Activated T-cell treated with anti-CD3 and anti-CD28 coated beads, Interleukin-2, amount 50 U/mL, for 24 hours (primary cell): ENCODE data around the gene ANAPC2.

ENCODE experiments used
- DNase-seq: peaks from one replicate; pipeline ENCODE4 v3.0.0-alpha.2; 2020
- H3K27ac Mint-ChIP-seq: 2 replicates; pipeline ENCODE4 v1.8.0; 2020; ENCODE audit warnings: mild to moderate bottlenecking, mixed read lengths
- H3K27me3 Mint-ChIP-seq: 2 replicates; pipeline ENCODE4 v1.8.0; 2020; ENCODE audit warnings: mixed read lengths
- H3K36me3 Mint-ChIP-seq: 2 replicates; pipeline ENCODE4 v1.8.0; 2020; ENCODE audit warnings: low read depth, mixed read lengths
- H3K4me1 Mint-ChIP-seq: 2 replicates; pipeline ENCODE4 v1.8.0; 2020; ENCODE audit warnings: low read depth, mixed read lengths
- H3K4me3 Mint-ChIP-seq: 2 replicates; pipeline ENCODE4 v1.8.0; 2020; ENCODE audit warnings: mild to moderate bottlenecking, moderate library complexity, mixed read lengths
- H3K9me3 Mint-ChIP-seq: 2 replicates; pipeline ENCODE4 v1.8.0; 2020; ENCODE audit warnings: mixed read lengths

Gene ANAPC2

DNA sequence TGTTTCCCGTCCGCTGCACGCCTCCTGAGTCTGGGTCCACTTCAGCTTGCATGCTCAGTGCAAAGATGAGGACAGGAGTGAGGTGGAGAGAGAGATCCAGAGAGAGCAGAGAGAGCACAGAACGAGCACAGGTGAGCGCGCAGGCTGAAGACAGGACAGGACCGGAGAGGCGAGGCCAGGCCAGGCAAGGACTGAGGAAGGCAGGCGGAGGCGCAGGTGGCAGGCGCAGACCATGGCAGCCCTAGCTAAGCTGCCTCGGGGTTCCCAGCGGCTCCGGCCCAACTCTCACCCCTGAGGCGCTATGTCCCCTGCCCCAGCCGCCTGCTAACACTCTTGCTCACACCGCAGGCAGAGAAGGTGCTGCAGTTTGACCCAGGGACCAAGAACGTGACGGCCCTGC, 39.7 kb downstream of the ANAPC2 start:
- no peaks in the 10 kb centered on the region for H3K36me3 Mint-ChIP-seq
- no peak overlapping the region for H3K27ac Mint-ChIP-seq
- no peaks in the 10 kb centered on the region for H3K9me3 Mint-ChIP-seq
- H3K4me3 Mint-ChIP-seq: no peak overlapping the region
- H3K27me3 Mint-ChIP-seq: peaks cover 18% of the 10 kb centered on the region
- H3K4me1 Mint-ChIP-seq: no peaks in the 10 kb centered on the region
- DNase-seq: no peak

DNA sequence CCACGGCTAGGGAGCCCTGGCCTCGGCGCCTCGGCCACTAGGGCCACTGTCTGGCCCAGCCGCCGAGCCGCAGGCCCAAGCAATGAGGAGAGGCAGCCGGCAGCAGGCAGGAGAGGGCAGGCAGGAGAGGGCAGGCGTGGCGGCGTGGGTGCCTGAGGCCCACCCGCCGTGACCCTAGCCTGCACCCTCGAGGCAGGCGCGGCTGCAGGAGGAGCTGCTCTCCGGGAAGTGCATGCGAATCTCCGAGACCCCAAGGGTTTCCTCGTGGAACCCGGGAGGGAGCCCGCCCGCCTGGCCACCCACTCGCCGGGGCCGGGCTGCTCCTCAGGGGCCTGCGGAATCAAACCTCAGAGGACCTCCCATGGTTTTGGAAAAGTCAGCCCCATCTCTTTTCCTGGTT, 40.1 kb downstream of the ANAPC2 start:
- peaks cover 22% of the 10 kb centered on the region for H3K27me3 Mint-ChIP-seq
- no peaks in the 10 kb centered on the region for H3K9me3 Mint-ChIP-seq
- no peak overlapping the region for H3K4me3 Mint-ChIP-seq
- no peaks in the 10 kb centered on the region for H3K4me1 Mint-ChIP-seq
- H3K27ac Mint-ChIP-seq: no peak overlapping the region
- no peaks in the 10 kb centered on the region for H3K36me3 Mint-ChIP-seq
- DNase-seq: no peak

DNA sequence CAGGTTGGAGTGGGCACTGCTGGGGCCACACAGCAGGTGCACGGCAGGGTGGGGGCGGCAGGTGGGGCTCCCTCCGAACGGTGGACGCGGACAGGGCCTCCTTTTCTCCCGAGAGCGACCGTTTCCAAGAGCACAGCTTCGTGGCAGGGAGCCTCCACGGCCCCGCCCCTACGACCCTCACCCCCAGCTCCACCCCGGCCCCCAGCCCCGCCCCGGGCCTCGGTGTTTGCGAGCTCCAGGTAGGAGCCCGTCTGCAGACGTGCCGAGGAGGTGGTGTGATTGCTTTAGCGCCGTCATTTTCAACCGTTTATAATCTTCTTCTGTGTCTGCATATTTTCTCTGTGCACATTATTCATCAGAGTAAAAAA, 40.6 kb downstream of the ANAPC2 start:
- no peaks in the 10 kb centered on the region for H3K4me1 Mint-ChIP-seq
- H3K4me3 Mint-ChIP-seq: no peak overlapping the region
- H3K27ac Mint-ChIP-seq: no peak overlapping the region
- no peak for DNase-seq
- H3K9me3 Mint-ChIP-seq: no peaks in the 10 kb centered on the region
- H3K36me3 Mint-ChIP-seq: no peaks in the 10 kb centered on the region
- peaks cover 22% of the 10 kb centered on the region for H3K27me3 Mint-ChIP-seq

DNA sequence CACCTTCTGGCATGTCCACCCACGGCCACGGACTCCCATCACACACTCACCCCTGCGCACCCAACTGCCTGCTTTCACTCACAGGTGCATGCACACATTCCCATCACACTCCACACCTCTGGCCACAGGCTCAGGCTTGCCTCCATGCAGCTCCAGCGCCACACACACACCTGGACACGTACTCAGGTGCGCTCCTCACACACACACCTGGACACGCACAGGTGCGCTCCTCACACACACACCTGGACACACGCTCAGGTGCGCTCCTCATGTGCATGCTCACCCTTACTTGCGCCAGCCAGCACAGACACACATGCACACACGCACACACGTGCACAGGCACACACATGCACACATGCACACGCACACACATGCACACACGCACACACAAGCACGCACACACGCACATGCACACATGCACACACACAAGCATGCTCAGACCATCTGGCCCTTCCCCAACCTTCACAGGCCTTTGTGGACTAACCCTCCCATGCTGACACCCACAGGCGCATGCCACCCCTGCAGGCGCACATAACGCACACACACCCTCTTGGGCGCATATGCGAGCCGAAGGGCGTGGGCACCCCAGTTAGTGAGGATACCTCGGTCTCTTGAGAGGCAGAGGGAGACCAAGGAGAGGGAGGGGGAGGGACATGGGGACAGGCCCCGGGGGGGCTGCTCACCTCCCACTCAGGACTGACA, 41.1 kb downstream of the ANAPC2 start:
- Mint-ChIP-seq H3K36me3 (no peaks in the 10 kb centered on the region), H3K9me3 (no peaks in the 10 kb centered on the region), H3K4me3 (no peak overlapping the region), H3K4me1 (no peaks in the 10 kb centered on the region), H3K27ac (no peak overlapping the region), H3K27me3 (peaks cover 25% of the 10 kb centered on the region)
- DNase-seq: no peak

DNA sequence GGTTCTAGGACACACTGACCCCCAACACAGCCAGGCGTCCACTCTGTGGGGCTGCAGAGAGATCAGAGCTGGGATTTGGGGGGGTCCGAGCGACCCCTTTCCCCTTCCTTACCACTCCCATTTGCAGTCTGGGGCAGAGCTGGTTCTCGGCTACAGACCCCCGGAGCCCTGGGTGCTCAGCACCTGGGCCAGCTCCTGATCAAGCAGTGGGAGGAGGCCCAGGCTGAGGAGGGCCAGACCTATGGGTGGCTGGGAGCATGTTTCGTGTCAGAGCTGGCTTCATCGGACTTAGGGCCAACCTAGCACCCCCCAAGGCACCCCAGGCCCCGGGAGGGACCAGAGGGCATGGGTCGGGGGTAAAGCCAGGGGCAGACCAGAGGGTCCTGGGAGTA, 41.8 kb downstream of the ANAPC2 start:
- no peaks in the 10 kb centered on the region for H3K9me3 Mint-ChIP-seq
- no peak overlapping the region for H3K4me3 Mint-ChIP-seq
- H3K27ac Mint-ChIP-seq: no peak overlapping the region
- H3K27me3 Mint-ChIP-seq: peaks cover 32% of the 10 kb centered on the region
- DNase-seq: no peak
- H3K4me1 Mint-ChIP-seq: no peaks in the 10 kb centered on the region
- H3K36me3 Mint-ChIP-seq: no peaks in the 10 kb centered on the region

DNA sequence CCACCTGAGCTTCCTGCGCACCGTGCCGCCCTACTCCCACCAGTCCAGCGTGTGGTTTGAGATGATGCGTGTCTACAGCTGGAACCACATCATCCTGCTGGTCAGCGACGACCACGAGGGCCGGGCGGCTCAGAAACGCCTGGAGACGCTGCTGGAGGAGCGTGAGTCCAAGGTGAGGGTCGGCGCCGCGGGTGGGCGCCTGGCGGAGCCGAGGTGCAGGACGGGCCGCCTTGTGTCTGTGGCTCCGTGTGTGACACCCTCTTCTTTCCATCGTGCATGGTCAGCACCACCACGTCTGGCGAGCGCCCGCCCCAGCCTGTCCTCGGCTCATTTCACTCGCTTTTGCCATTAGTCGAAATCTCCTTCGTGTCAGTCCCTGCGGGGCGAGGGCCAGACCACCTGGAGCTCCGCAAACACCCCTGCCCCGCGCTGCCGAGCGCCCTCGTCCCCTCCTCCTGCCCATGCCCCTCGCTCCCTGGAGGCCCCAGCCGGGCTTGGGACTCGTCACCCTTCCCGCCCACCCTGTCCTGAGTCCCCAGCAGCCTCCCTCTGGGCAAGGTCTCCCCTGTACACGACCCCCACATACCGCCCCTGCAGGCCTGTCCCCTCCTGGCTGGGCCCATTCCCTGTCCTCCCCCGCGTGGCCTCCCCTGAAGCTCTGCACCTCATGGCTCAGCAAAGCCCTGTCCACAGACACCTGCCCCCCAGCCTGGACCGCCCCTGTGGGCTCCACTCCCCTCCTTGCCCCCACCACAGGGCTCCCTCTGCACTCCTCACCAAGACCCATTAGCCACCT, 42.4 kb downstream of the ANAPC2 start:
- Mint-ChIP-seq H3K27me3 (peaks cover 38% of the 10 kb centered on the region), H3K27ac (no peak overlapping the region), H3K4me1 (no peaks in the 10 kb centered on the region), H3K9me3 (no peaks in the 10 kb centered on the region), H3K36me3 (no peaks in the 10 kb centered on the region), H3K4me3 (no peak overlapping the region)
- no peak for DNase-seq

DNA sequence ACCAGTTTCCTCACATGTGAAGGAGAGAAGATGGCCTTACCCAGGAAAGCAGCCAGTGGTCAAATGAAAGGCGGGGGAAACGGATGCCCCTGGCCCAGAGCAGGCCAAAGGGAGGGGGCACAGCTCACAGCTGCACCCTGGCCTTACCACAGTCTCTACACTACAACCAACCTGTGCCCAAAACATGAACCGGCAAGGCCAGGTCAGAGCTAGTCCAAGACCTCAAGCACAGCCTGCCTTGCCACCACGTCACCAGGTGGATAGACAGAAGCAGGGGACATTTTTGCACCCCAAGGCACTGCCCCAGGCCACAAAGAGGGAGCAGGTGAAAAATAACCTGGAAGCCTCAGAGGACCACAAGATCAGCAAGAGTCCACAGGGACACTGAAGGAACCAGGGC, 44.9 kb downstream of the ANAPC2 start:
- H3K36me3 Mint-ChIP-seq: no peaks in the 10 kb centered on the region
- peaks cover 1% of the 10 kb centered on the region for H3K4me1 Mint-ChIP-seq
- no peak overlapping the region for H3K27ac Mint-ChIP-seq
- H3K27me3 Mint-ChIP-seq: peaks cover 59% of the 10 kb centered on the region
- no peak for DNase-seq
- H3K4me3 Mint-ChIP-seq: no peak overlapping the region
- no peaks in the 10 kb centered on the region for H3K9me3 Mint-ChIP-seq

DNA sequence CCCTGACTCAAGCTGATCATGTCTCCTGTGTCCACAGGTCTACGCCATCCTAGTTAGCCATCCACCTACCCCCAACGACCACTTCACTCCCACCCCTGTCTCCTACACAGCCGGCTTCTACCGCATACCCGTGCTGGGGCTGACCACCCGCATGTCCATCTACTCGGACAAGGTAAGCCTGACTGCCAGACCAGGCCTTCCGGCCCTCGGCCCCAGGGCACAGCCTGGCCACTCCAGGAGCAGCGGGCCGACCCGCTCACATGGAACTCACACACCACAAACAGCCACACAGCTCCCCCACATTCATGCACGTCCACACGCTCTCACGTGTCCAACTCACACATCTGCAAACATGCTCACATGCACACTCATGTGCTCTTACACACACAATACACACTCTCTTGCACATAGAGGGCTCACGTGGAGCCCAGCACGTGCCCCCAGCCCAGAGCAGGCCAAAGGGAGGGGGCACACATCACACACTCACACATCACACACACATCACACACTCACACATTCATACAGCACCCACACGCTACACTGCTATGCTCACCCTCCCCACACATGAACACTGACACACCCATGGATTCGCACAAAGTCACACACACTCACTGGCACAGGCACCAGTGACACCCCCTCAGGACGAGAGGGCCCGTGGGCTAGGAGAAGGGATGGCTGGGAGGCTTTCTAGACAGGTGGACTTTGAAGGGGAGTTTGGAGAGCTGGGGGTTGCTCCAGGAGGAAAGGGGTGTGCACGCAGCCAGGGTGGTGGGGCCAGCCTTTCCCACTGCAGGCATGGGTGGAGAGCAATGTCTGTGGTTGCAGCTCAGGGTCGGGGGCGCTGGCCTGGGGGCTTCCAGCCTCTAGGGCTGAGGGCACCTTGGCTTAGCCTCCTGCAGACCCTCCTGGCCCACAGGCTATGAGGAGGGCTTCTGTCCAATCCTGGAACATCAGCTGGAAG, 46.1 kb downstream of the ANAPC2 start:
- Mint-ChIP-seq H3K4me1 (peaks cover 1% of the 10 kb centered on the region), H3K9me3 (no peaks in the 10 kb centered on the region), H3K27me3 (peaks cover 66% of the 10 kb centered on the region), H3K36me3 (no peaks in the 10 kb centered on the region), H3K27ac (no peak overlapping the region), H3K4me3 (no peak overlapping the region)
- DNase-seq: no peak

DNA sequence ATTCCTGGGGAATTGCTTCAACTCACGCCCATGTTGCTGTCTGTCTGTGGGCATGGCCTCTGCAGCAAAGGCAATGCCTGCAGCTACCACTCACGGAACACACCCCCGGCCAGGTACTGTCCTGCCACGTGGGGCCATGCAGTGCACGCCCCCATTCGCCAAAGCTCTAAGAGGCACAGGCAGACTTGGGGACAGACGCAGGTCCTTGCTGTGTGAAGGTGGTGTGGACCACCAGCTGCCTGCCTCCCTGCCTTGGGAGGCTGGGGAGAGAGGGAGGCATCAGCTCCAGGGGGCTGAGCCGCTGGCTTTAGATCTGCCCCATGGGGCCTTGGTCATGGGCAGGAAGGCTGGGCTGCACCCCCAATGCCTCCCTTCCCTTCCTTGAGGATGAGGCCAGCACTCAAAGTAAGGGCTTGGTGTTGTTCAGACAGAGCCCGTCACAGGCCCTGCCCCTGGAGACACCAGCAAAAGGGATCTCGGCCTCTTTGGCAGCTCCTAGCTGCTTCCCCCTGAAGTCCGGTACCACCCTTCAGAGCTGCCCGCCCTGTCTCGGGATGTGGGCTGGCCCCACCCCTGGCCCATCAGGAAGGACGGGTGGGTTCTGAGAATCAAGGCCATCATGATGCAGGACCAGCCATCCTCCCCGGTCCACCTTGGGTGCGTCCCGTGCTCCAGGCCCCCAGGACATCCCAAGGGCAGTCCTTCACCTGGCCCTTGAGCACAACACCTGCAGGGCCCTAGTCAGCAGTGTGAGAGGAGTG, 47.1 kb downstream of the ANAPC2 start:
- H3K36me3 Mint-ChIP-seq: no peaks in the 10 kb centered on the region
- no peak overlapping the region for H3K4me3 Mint-ChIP-seq
- peaks cover 1% of the 10 kb centered on the region for H3K4me1 Mint-ChIP-seq
- no peak for DNase-seq
- H3K9me3 Mint-ChIP-seq: no peaks in the 10 kb centered on the region
- peaks cover 68% of the 10 kb centered on the region for H3K27me3 Mint-ChIP-seq
- H3K27ac Mint-ChIP-seq: no peak overlapping the region

DNA sequence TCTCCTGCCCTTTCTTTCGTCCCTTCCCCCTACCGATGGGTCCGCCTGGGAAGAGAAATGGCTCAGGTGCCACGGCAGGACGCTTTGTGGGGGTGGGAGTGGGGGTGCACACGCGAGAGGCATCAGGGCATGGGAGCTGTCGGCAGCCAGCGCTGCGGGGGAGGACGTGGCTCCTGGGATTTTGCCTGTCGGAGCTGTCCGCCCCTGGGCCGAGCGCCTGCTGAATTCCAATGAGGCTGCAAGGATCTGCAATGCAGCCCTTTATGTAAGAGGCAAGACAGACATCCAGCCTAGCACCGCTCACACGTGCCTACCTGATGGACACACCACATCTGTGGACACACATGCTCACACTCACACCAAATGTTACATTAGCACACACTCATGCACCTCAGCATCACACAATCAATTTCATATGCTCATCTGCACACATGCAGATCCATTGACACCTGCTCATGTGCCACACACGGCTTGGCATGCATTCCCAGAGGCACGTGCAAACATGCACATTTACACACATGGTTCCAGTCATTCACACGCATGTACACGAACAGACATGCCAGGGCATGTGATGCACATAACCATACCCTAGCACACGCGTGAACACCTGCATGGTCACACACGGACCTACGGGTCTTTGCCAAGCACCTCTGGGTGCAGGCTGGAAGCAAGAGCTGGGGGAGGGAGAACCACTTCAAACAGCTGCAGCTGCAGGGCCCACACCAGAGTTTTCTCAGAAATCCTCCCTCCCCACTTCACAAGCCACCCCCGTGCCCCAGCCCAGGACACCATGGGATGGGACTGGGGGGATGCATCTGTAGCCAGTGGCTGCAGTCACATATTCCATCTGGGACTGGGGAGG, 48.0 kb downstream of the ANAPC2 start:
- no peak overlapping the region for H3K4me3 Mint-ChIP-seq
- DNase-seq: no peak
- H3K9me3 Mint-ChIP-seq: no peaks in the 10 kb centered on the region
- H3K36me3 Mint-ChIP-seq: no peaks in the 10 kb centered on the region
- H3K27me3 Mint-ChIP-seq: peaks cover 74% of the 10 kb centered on the region
- no peak overlapping the region for H3K27ac Mint-ChIP-seq
- H3K4me1 Mint-ChIP-seq: peaks cover 1% of the 10 kb centered on the region

DNA sequence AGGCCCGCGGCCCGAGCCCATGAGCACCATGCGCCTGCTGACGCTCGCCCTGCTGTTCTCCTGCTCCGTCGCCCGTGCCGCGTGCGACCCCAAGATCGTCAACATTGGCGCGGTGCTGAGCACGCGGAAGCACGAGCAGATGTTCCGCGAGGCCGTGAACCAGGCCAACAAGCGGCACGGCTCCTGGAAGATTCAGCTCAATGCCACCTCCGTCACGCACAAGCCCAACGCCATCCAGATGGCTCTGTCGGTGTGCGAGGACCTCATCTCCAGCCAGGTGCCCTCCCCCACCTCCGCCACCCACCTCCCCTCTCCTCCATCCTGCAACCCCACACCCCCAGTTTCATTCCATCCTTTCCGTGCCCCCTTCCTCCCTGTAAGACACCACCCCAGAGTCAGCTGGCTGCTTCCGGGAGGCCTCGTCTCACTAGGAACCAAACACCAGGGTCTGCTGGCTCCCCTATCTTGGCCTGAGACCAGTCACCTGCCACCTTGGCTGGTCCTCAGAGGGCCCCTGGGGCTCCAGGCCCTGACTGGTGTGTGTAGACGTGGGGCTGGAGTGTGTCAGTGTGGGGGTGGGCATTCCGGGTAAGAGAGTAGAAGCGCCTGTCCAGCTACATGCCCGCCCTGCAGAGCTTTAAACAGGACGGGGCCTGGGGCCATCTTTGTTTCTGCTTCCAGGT, 48.8 kb downstream of the ANAPC2 start:
- DNase-seq: no peak
- Mint-ChIP-seq H3K27ac (no peak overlapping the region), H3K4me1 (peaks cover 1% of the 10 kb centered on the region), H3K27me3 (peaks cover 79% of the 10 kb centered on the region), H3K9me3 (no peaks in the 10 kb centered on the region), H3K4me3 (no peak overlapping the region), H3K36me3 (no peaks in the 10 kb centered on the region)

DNA sequence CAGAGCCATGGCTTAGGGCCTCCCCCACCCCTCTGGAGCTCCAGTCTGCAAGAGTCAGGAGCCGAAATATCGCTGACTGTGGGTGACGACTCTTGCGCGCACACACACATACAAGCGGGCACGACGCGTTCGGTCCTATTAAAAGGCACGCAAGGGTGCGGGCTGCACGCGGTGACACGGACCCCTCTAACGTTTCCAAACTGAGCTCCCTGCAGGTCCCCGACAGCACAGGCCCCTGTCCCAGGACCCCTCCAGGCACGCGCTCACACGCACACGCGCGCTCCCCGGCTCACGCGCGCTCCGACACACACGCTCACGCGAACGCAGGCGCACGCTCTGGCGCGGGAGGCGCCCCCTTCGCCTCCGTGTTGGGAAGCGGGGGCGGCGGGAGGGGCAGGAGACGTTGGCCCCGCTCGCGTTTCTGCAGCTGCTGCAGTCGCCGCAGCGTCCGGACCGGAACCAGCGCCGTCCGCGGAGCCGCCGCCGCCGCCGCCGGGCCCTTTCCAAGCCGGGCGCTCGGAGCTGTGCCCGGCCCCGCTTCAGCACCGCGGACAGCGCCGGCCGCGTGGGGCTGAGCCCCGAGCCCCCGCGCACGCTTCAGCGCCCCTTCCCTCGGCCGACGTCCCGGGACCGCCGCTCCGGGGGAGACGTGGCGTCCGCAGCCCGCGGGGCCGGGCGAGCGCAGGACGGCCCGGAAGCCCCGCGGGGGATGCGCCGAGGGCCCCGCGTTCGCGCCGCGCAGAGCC, 49.5 kb downstream of the ANAPC2 start, which contains the start of gene GRIN1:
Gene GRIN1 (plus strand): TSS at position 433 of the 746 bp plus-strand sequence. CDS start 333 bp downstream, outside the sequence.
- Mint-ChIP-seq H3K27ac (no peak within 1 kb of the TSS), H3K9me3 (no peaks in the 10 kb centered on the region), H3K4me3 (no peak within 1 kb of the TSS), H3K4me1 (peaks cover 1% of the 10 kb centered on the region), H3K36me3 (no peaks in the 10 kb centered on the region), H3K27me3 (peaks cover 82% of the 10 kb centered on the region)
- DNase-seq: peak; percentile 55
